Endothelial cell of umbilical vein (primary cell): Measurements from ENCODE around the gene MAPK4. TPM values are rescaled to one million over a fixed set of nuclear protein-coding genes. Genes with fewer than 3 reads are reported as not detected.

Experiments used
- BruUV-seq: library from RNA; stranded (reverse); fragments of 400-500 nt; replicated peaks from 2 replicates; lab custom pipeline; 2021; lab: Mats Ljungman, UMichigan
- CTCF ChIA-PET: fragments of 300-600, 350-600 bp; sonication (Branson Sonifier 250); formaldehyde crosslinking; loops from one replicate; lab custom pipeline; 2021; ENCODE audit warnings: antibody characterized with exemption, inconsistent platforms; lab: Charles Lee
- POLR2A ChIA-PET: fragments of 300-600, 350-600 bp; sonication (Branson Sonifier 250); formaldehyde crosslinking; loops from one replicate; lab custom pipeline; 2021; ENCODE audit warnings: antibody characterized with exemption, inconsistent platforms; lab: Charles Lee
- DNase-seq: peaks from one replicate; pipeline ENCODE4 v3.0.0-alpha.2; 2011; ENCODE audit warnings: low read depth, low spot score
- FAIRE-seq: peaks from 2 replicates; lab custom pipeline; 2011; peaks lifted over from hg19 to GRCh38; lab: Jason Lieb, UNC
- H2AFZ ChIP-seq: 2 replicates; pipeline ENCODE4 v1.6.0; 2012; ENCODE audit warnings: low read depth, low read length, control low read depth, inconsistent platforms
- H3K27ac ChIP-seq: 2 replicates; pipeline ENCODE4 v1.5.1; 2011; ENCODE audit warnings: low read depth, mild to moderate bottlenecking, control low read depth, low read length, moderate library complexity; ENCODE audit not compliant: insufficient read depth
- H3K27me3 ChIP-seq, 2 experiments: 2 replicates each; pipeline versions ENCODE4 v1.6.0 to v1.6.1; 2011; ENCODE audit warnings: low read length in 2 of 2, mixed read lengths in 1 of 2; ENCODE audit not compliant: control insufficient read depth in 2 of 2, insufficient read depth in 2 of 2
- H3K36me3 ChIP-seq, 2 experiments: 2 replicates in 1 of 2; 3 replicates in 1 of 2; pipeline ENCODE4 v1.5.1; 2011; ENCODE audit warnings: low read length in 2 of 2, mild to moderate bottlenecking in 1 of 2, moderate library complexity in 1 of 2; ENCODE audit not compliant: control insufficient read depth in 2 of 2, insufficient read depth in 2 of 2; ENCODE audit errors: extremely low read depth in 1 of 2
- H3K4me1 ChIP-seq: 3 replicates; pipeline ENCODE4 v1.5.1; 2011; ENCODE audit warnings: mild to moderate bottlenecking, low read length; ENCODE audit not compliant: control insufficient read depth, insufficient read depth; ENCODE audit errors: extremely low read depth
- H3K4me2 ChIP-seq: 2 replicates; pipeline ENCODE4 v1.6.1; 2011; ENCODE audit warnings: low read length, control low read depth, mixed read lengths; ENCODE audit not compliant: insufficient read depth
- H3K4me3 ChIP-seq, 3 experiments: fragments of 200-600 bp in 1 of 3; sonication (generic), shearing (Covaris generic) in 1 of 3; replicated peaks in 1 of 3; 2 replicates each; pipeline ENCODE4 v1.5.1; 2011 to 2016; ENCODE audit warnings: control low read depth in 3 of 3, low read length in 3 of 3, mild to moderate bottlenecking in 2 of 3, inconsistent platforms in 1 of 3, low read depth in 1 of 3, moderate library complexity in 1 of 3; ENCODE audit not compliant: insufficient read depth in 1 of 3
- H3K79me2 ChIP-seq: 2 replicates; pipeline ENCODE4 v1.6.0; 2012; ENCODE audit warnings: low read length, inconsistent platforms; ENCODE audit not compliant: control insufficient read depth, insufficient read depth
- H3K9ac ChIP-seq: replicated peaks from 2 replicates; pipeline ENCODE3; 2011; ENCODE audit warnings: low read length, control low read depth; ENCODE audit not compliant: insufficient read depth; ENCODE audit errors: extremely low read depth
- H3K9me1 ChIP-seq: replicated peaks from 3 replicates; pipeline ENCODE4 v1.6.0; 2011; ENCODE audit warnings: mild to moderate bottlenecking, low read length; ENCODE audit not compliant: control insufficient read depth, insufficient read depth; ENCODE audit errors: extremely low read depth
- H3K9me3 ChIP-seq: replicated peaks from 2 replicates; pipeline ENCODE4 v1.5.1; 2012; ENCODE audit warnings: low read length, inconsistent platforms; ENCODE audit not compliant: control insufficient read depth, insufficient read depth
- H4K20me1 ChIP-seq: replicated peaks from 2 replicates; pipeline ENCODE3; 2011; ENCODE audit warnings: mild to moderate bottlenecking, low read length; ENCODE audit not compliant: control insufficient read depth, insufficient read depth; ENCODE audit errors: extremely low read depth
- EZH2 ChIP-seq: IDR thresholded peaks from 2 replicates; pipeline ENCODE4 v1.6.1; 2012; ENCODE audit warnings: borderline replicate concordance, low read depth, mild to moderate bottlenecking, moderate library complexity, low read length, inconsistent platforms; ENCODE audit not compliant: severe bottlenecking
- FOS ChIP-seq: IDR thresholded peaks from 2 replicates; pipeline ENCODE4 v1.6.1; 2011; ENCODE audit warnings: mild to moderate bottlenecking, low read length, moderate library complexity, borderline replicate concordance; ENCODE audit not compliant: insufficient read depth
- GATA2 ChIP-seq: IDR thresholded peaks from 2 replicates; pipeline ENCODE4 v1.7.0; 2011; ENCODE audit warnings: low read depth, mild to moderate bottlenecking, moderate library complexity, mixed read lengths, low read length; ENCODE audit not compliant: insufficient read length, insufficient read depth
- JUN ChIP-seq: IDR thresholded peaks from 2 replicates; pipeline ENCODE4 v1.6.1; 2011; ENCODE audit warnings: borderline replicate concordance, low read depth; ENCODE audit not compliant: insufficient read length, insufficient read depth
- MYC ChIP-seq: IDR thresholded peaks from one replicate; pipeline ENCODE4 v1.6.1; 2011; ENCODE audit warnings: mild to moderate bottlenecking, low read depth, low read length
- POLR2A ChIP-seq: IDR thresholded peaks from 2 replicates; pipeline ENCODE4 v1.6.1; 2012; ENCODE audit warnings: low read depth, mild to moderate bottlenecking, control low read depth, low read length
- POLR2AphosphoS5 ChIP-seq: IDR thresholded peaks from 2 replicates; pipeline ENCODE4 v1.6.1; 2012; ENCODE audit warnings: low read depth, mild to moderate bottlenecking, control low read depth, low read length, moderate library complexity; ENCODE audit not compliant: insufficient read depth
- dilution Hi-C: fragments of 300-500 bp; cut with MboI; formaldehyde crosslinking; loops from one replicate; pipeline ENCODE4 v1.15.0; 2019; ENCODE audit warnings: low sequenced_read_pairs; ENCODE audit not compliant: extremely low pct_ligation_motif_present
- intact Hi-C: fragments of 100-400 bp; cut with micrococcal nuclease; formaldehyde crosslinking; loops from one replicate; pipeline ENCODE4 v1.10.0; 2022
- polyA plus RNA-seq, 4 experiments: library from polyadenylated mRNA; depleted of rRNA in 3 of 4; stranded (reverse) in 3 of 4; unstranded in 1 of 4; fragments of >200 nt; gene quantifications; 2 replicates each; pipeline versions ENCODE4 v1.2.1 to v1.2.3, GENCODE V29; 2011 to 2012; ENCODE audit warnings: missing spikeins in 1 of 4
- total RNA-seq: library from RNA; stranded (reverse); gene quantifications from 2 replicates; pipeline ENCODE4 v1.2.3, GENCODE V29; 2021
- TF ChIP-seq, protein P1 (sequence below), 2 donors: IDR thresholded peaks; 1 replicate in 1 of 2; 2 replicates in 1 of 2; pipeline ENCODE4 v1.5.1; 2011; ENCODE audit warnings: low read length in 2 of 2, mild to moderate bottlenecking in 2 of 2, moderate library complexity in 2 of 2, control low read depth in 1 of 2, inconsistent platforms in 1 of 2, low read depth in 1 of 2; ENCODE audit not compliant: insufficient read depth in 1 of 2; ENCODE audit errors: extremely low read depth in 1 of 2
- TF ChIP-seq, protein P2 (sequence below): IDR thresholded peaks from 2 replicates; pipeline ENCODE4 v1.6.1; 2011; ENCODE audit not compliant: insufficient read depth, insufficient read length

Gene MAPK4
- total and polyA plus RNA-seq, 2 donors (not counting 3 experiments of a cell fraction or from before 2014, with no cell fraction given) = not detected

DNA sequence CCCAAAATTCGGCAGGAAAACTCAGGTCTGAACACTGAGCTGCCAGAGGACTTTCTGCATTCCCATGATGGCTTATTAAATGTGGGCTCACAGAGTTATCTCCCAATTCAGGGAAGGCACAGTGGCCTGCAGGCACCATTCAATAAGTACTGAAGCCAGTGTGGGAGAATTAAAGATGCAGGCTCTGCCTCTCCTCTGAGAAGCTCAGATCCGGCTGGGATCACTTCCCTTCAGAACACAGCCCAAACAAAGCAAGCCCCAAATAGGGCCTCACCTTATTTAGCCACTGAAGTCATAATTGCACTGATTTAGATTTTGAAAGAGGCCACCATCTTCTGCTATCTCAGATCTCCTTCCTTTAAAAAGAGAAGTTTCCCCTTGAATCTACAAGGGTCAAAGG lies 94.3 kb downstream of the MAPK4 start:
- TF ChIP-seq, protein P1, sequence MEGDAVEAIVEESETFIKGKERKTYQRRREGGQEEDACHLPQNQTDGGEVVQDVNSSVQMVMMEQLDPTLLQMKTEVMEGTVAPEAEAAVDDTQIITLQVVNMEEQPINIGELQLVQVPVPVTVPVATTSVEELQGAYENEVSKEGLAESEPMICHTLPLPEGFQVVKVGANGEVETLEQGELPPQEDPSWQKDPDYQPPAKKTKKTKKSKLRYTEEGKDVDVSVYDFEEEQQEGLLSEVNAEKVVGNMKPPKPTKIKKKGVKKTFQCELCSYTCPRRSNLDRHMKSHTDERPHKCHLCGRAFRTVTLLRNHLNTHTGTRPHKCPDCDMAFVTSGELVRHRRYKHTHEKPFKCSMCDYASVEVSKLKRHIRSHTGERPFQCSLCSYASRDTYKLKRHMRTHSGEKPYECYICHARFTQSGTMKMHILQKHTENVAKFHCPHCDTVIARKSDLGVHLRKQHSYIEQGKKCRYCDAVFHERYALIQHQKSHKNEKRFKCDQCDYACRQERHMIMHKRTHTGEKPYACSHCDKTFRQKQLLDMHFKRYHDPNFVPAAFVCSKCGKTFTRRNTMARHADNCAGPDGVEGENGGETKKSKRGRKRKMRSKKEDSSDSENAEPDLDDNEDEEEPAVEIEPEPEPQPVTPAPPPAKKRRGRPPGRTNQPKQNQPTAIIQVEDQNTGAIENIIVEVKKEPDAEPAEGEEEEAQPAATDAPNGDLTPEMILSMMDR (IDR thresholded peaks at IDR 0.05; ENCODE audit: extremely low read depth in 1 of 2, insufficient read depth in 1 of 2, low read depth in 1 of 2, low read length in 2 of 2) = no peak
- no peak for TF ChIP-seq POLR2AphosphoS5
- TF ChIP-seq POLR2A = no peak
- no peak for TF ChIP-seq GATA2
- TF ChIP-seq, protein P2, sequence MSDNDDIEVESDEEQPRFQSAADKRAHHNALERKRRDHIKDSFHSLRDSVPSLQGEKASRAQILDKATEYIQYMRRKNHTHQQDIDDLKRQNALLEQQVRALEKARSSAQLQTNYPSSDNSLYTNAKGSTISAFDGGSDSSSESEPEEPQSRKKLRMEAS = no peak
- no peak for TF ChIP-seq EZH2
- TF ChIP-seq FOS = no peak
- no peak for TF ChIP-seq MYC
- TF ChIP-seq JUN = no peak
- ChIA-PET CTCF (no interaction called here), POLR2A (no interaction called here)
- FAIRE-seq (no peak), DNase-seq (no peak)
- BruUV-seq = no TSS peak
- Histone ChIP-seq H3K27me3 (no peaks in the 10 kb centered on the region), H3K4me3 (no peak overlapping the region), H3K27ac (no peak overlapping the region), H3K36me3 (no peaks in the 10 kb centered on the region), H3K79me2 (no peaks in the 10 kb centered on the region), H3K9me1 (no peaks in the 10 kb centered on the region), H3K4me2 (no peak overlapping the region), H3K9me3 (no peaks in the 10 kb centered on the region), H3K9ac (no peak overlapping the region), H2AFZ (no peak overlapping the region), H3K4me1 (no peaks in the 10 kb centered on the region), H4K20me1 (no peaks in the 10 kb centered on the region)
- intact Hi-C loops (no loop called here), dilution Hi-C loops (no loop called here)
